ENCODE data around the gene EPHA3. TPM values are rescaled to one million over a fixed set of nuclear protein-coding genes. Genes with fewer than 3 reads are reported as not detected.

Gene EPHA3
- total RNA-seq, 4 donors from 2014 or later: 0.36 to 1.8 (median 0.90) TPM

GRCh38 chr3:89368846-89369245 lies 261.4 kb downstream of the EPHA3 start:
- H3K36me3 ChIP-seq: no peaks in the 10 kb centered on the region
- ATAC-seq (no peak), DNase-seq (no peak)
- H3K27ac ChIP-seq: no peak overlapping the region
- no peaks in the 10 kb centered on the region for H3K4me1 ChIP-seq
- intact Hi-C loops (cut with DNase I; ENCODE audit: low total_unique reads) (no loop called here), in situ Hi-C loops (cut with MboI; ENCODE audit: low sequenced_read_pairs in 4 of 4) (no loop called here)
- no peaks in the 10 kb centered on the region for H3K27me3 ChIP-seq
- no peaks in the 10 kb centered on the region for H3K9me3 ChIP-seq
- no peak overlapping the region for H3K4me3 ChIP-seq
- TF ChIP-seq CTCF (IDR thresholded peaks at IDR 0.05 in 4 of 5, conservative IDR thresholded peaks at IDR 0.05 in 1 of 5) (no peak), POLR2A (IDR thresholded peaks at IDR 0.05) (no peak)

GRCh38 chr3:89372456-89372855 lies 265.0 kb downstream of the EPHA3 start:
- no peak for DNase-seq
- Histone ChIP-seq H3K36me3 (no peaks in the 10 kb centered on the region), H3K4me1 (no peaks in the 10 kb centered on the region), H3K27ac (no peak overlapping the region), H3K27me3 (no peaks in the 10 kb centered on the region), H3K4me3 (no peak overlapping the region), H3K9me3 (no peaks in the 10 kb centered on the region)
- in situ Hi-C loops (cut with MboI; ENCODE audit: low sequenced_read_pairs in 4 of 4) (no loop called here), intact Hi-C loops (cut with DNase I; ENCODE audit: low total_unique reads) (no loop called here)
- no peak for ATAC-seq
- no peak for TF ChIP-seq CTCF (IDR thresholded peaks at IDR 0.05 in 4 of 5, conservative IDR thresholded peaks at IDR 0.05 in 1 of 5)
- TF ChIP-seq POLR2A (IDR thresholded peaks at IDR 0.05): no peak

GRCh38 chr3:89373434-89373833 lies 266.0 kb downstream of the EPHA3 start:
- H3K9me3 ChIP-seq: no peaks in the 10 kb centered on the region
- intact Hi-C loops (cut with DNase I; ENCODE audit: low total_unique reads): no loop called here
- TF ChIP-seq CTCF (IDR thresholded peaks at IDR 0.05 in 4 of 5, conservative IDR thresholded peaks at IDR 0.05 in 1 of 5): no peak
- TF ChIP-seq POLR2A (IDR thresholded peaks at IDR 0.05): no peak
- H3K36me3 ChIP-seq: no peaks in the 10 kb centered on the region
- in situ Hi-C loops (cut with MboI; ENCODE audit: low sequenced_read_pairs in 4 of 4): no loop called here
- H3K27ac ChIP-seq: no peak overlapping the region
- ATAC-seq (no peak), DNase-seq (no peak)
- H3K4me3 ChIP-seq: no peak overlapping the region
- H3K4me1 ChIP-seq: no peaks in the 10 kb centered on the region
- no peaks in the 10 kb centered on the region for H3K27me3 ChIP-seq

GRCh38 chr3:89375451-89375850 lies 268.0 kb downstream of the EPHA3 start:
- ATAC-seq (no peak), DNase-seq (no peak)
- intact Hi-C loops (cut with DNase I; ENCODE audit: low total_unique reads): no loop called here
- Histone ChIP-seq H3K36me3 (no peaks in the 10 kb centered on the region), H3K27me3 (no peaks in the 10 kb centered on the region), H3K27ac (no peak overlapping the region), H3K4me1 (no peaks in the 10 kb centered on the region), H3K4me3 (no peak overlapping the region), H3K9me3 (no peaks in the 10 kb centered on the region)
- in situ Hi-C loops (cut with MboI; ENCODE audit: low sequenced_read_pairs in 4 of 4): no loop called here
- TF ChIP-seq CTCF (IDR thresholded peaks at IDR 0.05 in 4 of 5, conservative IDR thresholded peaks at IDR 0.05 in 1 of 5) (no peak), POLR2A (IDR thresholded peaks at IDR 0.05) (no peak)

- Histone ChIP-seq H3K27ac (no peak overlapping the region), H3K36me3 (no peaks in the 10 kb centered on the region), H3K4me3 (no peak overlapping the region), H3K27me3 (no peaks in the 10 kb centered on the region), H3K9me3 (no peaks in the 10 kb centered on the region), H3K4me1 (no peaks in the 10 kb centered on the region)
- in situ Hi-C loops (cut with MboI; ENCODE audit: low sequenced_read_pairs in 4 of 4): no loop called here
- DNase-seq (no peak), ATAC-seq (no peak)
- TF ChIP-seq POLR2A (IDR thresholded peaks at IDR 0.05) (no peak), CTCF (IDR thresholded peaks at IDR 0.05 in 4 of 5, conservative IDR thresholded peaks at IDR 0.05 in 1 of 5) (no peak)
- intact Hi-C loops (cut with DNase I; ENCODE audit: low total_unique reads): no loop called here
Observed at GRCh38 chr3:89380016-89380415, 272.6 kb downstream of the EPHA3 start.

All from gastrocnemius medialis (tissue), 4 donors.